Endodermal cell (in vitro differentiated cells): Measurements from ENCODE around the gene LPIN2. TPM values are rescaled to one million over a fixed set of nuclear protein-coding genes. Genes with fewer than 3 reads are reported as not detected.

Experiments
- DNase-seq: peaks from one replicate; pipeline ENCODE4 v3.0.0-alpha.2; 2017
- H3K27ac ChIP-seq: 2 replicates; pipeline ENCODE4 v1.5.1; 2013; ENCODE audit warnings: mild to moderate bottlenecking, low read depth, low read length, moderate library complexity
- H3K27me3 ChIP-seq: 2 replicates; pipeline ENCODE4 v1.6.1; 2013; ENCODE audit warnings: mild to moderate bottlenecking, low read length, moderate library complexity; ENCODE audit not compliant: insufficient read depth, control insufficient read depth, poor library complexity, severe bottlenecking
- H3K36me3 ChIP-seq: 2 replicates; pipeline ENCODE4 v1.7.0; 2013; ENCODE audit warnings: mild to moderate bottlenecking, low read length, moderate library complexity; ENCODE audit not compliant: control insufficient read depth, insufficient read depth
- H3K4me1 ChIP-seq: one replicate; pipeline ENCODE4 v1.7.0; 2013; ENCODE audit warnings: low read length; ENCODE audit not compliant: control insufficient read depth, insufficient read depth
- H3K4me3 ChIP-seq: 2 replicates; pipeline ENCODE4 v1.5.1; 2013; ENCODE audit warnings: mild to moderate bottlenecking, low read length, moderate library complexity
- H3K9ac ChIP-seq: 2 replicates; pipeline ENCODE4 v1.6.1; 2013; ENCODE audit warnings: mild to moderate bottlenecking, low read length, moderate library complexity; ENCODE audit not compliant: poor library complexity, severe bottlenecking; ENCODE audit errors: extremely low read depth
- H3K9me3 ChIP-seq: 2 replicates; pipeline ENCODE4 v1.6.1; 2013; ENCODE audit warnings: mild to moderate bottlenecking, low read length, moderate library complexity; ENCODE audit not compliant: control insufficient read depth
- H3K27ac Mint-ChIP-seq: 2 replicates; pipeline ENCODE4 v1.8.0; 2020; ENCODE audit warnings: mixed read lengths
- H3K27me3 Mint-ChIP-seq: 2 replicates; pipeline ENCODE4 v1.8.0; 2021; ENCODE audit warnings: mild to moderate bottlenecking, mixed read lengths; ENCODE audit not compliant: insufficient read depth
- H3K36me3 Mint-ChIP-seq: 2 replicates; pipeline ENCODE4 v1.8.0; 2020; ENCODE audit warnings: low read depth, mixed read lengths
- H3K4me1 Mint-ChIP-seq: 2 replicates; pipeline ENCODE4 v1.8.0; 2020; ENCODE audit warnings: mixed read lengths
- H3K4me3 Mint-ChIP-seq: 2 replicates; pipeline ENCODE4 v1.8.0; 2020; ENCODE audit warnings: mild to moderate bottlenecking, moderate library complexity, mixed read lengths
- H3K9me3 Mint-ChIP-seq: 2 replicates; pipeline ENCODE4 v1.8.0; 2020; ENCODE audit warnings: mild to moderate bottlenecking, mixed read lengths
- WGBS, 2 experiments: methylation state at CpG; one replicate each; pipeline versions ENCODE4 v1.1.5 to v1.1.7; 2013; ENCODE audit warnings: missing lambda C conversion rate in 2 of 2, mixed read lengths in 1 of 2; ENCODE audit not compliant: insufficient coverage in 1 of 2, insufficient read length in 1 of 2; 5-methylcytosine and 5-hydroxymethylcytosine counted together
- long read RNA-seq, 4 experiments: library from polyadenylated mRNA in 2 of 4; library from RNA in 1 of 4; library from capped mRNA in 1 of 4; stranded (forward) in 3 of 4; unstranded in 1 of 4; transcript quantifications; one replicate each; pipeline ENCODE4 v2.0.0, GENCODE V29; 2020 to 2021; ENCODE audit warnings: inconsistent platforms in 1 of 4
- polyA plus RNA-seq, 2 experiments: library from polyadenylated mRNA; stranded (reverse); fragments of 50-300 nt; gene quantifications; one replicate each; pipeline ENCODE4 v1.2.3, GENCODE V29; 2013
- total RNA-seq, 2 donors: library from RNA; stranded (reverse); fragmentation: NEBNext Ultra II Directional in 1 of 2; extraction: Animal tissue kit (Norgen Biotek cat#: 25700) in 1 of 2; gene quantifications; 2 replicates in 1 of 2; 3 replicates in 1 of 2; pipeline ENCODE4 v1.2.1, GENCODE V29; 2021
- TF ChIP-seq, protein P1 (sequence below): fragments of 200-600 bp; sonication (generic); conservative IDR thresholded peaks from 2 replicates; pipeline ENCODE4 v1.5.0; 2021; ENCODE audit warnings: antibody characterized with exemption, mild to moderate bottlenecking

LPIN2 gene, protein sequence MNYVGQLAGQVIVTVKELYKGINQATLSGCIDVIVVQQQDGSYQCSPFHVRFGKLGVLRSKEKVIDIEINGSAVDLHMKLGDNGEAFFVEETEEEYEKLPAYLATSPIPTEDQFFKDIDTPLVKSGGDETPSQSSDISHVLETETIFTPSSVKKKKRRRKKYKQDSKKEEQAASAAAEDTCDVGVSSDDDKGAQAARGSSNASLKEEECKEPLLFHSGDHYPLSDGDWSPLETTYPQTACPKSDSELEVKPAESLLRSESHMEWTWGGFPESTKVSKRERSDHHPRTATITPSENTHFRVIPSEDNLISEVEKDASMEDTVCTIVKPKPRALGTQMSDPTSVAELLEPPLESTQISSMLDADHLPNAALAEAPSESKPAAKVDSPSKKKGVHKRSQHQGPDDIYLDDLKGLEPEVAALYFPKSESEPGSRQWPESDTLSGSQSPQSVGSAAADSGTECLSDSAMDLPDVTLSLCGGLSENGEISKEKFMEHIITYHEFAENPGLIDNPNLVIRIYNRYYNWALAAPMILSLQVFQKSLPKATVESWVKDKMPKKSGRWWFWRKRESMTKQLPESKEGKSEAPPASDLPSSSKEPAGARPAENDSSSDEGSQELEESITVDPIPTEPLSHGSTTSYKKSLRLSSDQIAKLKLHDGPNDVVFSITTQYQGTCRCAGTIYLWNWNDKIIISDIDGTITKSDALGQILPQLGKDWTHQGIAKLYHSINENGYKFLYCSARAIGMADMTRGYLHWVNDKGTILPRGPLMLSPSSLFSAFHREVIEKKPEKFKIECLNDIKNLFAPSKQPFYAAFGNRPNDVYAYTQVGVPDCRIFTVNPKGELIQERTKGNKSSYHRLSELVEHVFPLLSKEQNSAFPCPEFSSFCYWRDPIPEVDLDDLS
- total RNA-seq, result 10 to 100 TPM; 22.9 to 31.8 TPM
- polyA plus RNA-seq (2013, experiment 1 of 2), result 22.0 TPM
- polyA plus RNA-seq (2013, experiment 2 of 2), result 24.4 TPM
- long read RNA-seq, experiment 1, partial matches to known transcripts, result 8 of 21 reads
- long read RNA-seq, experiment 1, other reads (novel, unspliced or antisense), result 13 of 21 reads
- long read RNA-seq, experiment 2, partial matches to known transcripts, result 6 of 25 reads
- long read RNA-seq, experiment 2, other reads (novel, unspliced or antisense), result 19 of 25 reads
- long read RNA-seq, experiment 3, partial matches to known transcripts, result 7 of 35 reads
- long read RNA-seq, experiment 3, other reads (novel, unspliced or antisense), result 28 of 35 reads
- long read RNA-seq, experiment 4, partial matches to known transcripts, result 0 of 1 reads
- long read RNA-seq, experiment 4, other reads (novel, unspliced or antisense), result 1 of 1 reads

DNA sequence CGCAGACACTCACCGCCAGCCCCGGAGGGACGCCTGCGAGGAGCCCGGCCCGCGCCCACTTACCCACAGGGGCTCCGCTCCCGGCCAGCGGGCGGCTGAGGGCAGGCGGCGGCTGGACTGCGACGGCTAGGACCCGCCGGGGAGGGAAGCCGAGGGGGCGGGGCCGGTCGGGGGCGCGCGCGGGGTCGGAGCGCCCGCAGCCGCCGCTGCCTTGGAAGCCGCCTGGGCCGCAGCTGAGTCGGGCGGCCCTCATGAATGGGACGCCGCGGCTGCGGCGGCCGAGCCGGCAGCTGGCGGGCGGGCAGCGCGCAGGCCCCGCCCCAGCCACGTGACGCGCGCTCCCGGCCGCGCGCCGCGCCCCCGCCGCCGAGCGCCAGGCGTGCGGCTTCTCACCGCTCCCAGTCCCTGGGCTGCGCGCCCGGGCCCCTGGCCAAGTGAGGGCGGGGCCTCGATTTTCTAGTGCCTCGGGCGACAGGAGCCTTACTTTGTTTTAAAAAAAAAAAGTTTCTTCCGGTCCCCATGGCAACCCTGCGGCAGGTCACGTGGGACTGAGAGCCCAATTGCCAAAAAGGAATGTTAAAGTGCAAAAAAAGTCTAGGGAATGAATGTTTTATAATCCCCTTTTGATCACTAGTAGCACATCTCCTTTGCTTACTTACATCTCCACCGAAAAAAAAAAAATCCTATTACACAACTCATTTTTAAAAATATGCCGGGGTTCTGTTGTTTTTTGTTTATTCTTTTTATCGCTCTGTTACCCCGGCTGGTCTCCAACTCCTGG is at the start of gene LPIN2:
LPIN2 (minus strand) TSS at position 121 of the 781 bp plus-strand sequence. CDS start 52,304 bp downstream, outside the sequence.
- Mint-ChIP-seq H3K36me3 (peaks cover 12% of the 10 kb centered on the region), H3K27ac (peak within 1 kb of the TSS; percentile 88), H3K9me3 (no peaks in the 10 kb centered on the region), H3K4me3 (peak within 1 kb of the TSS; percentile 84), H3K27me3 (peaks cover 4% of the 10 kb centered on the region), H3K4me1 (peaks cover 30% of the 10 kb centered on the region)
- Histone ChIP-seq H3K9me3 (no peaks in the 10 kb centered on the region), H3K9ac (peak within 1 kb of the TSS; percentile 58), H3K27me3 (peaks cover 20% of the 10 kb centered on the region), H3K36me3 (peaks cover 11% of the 10 kb centered on the region), H3K27ac (peak within 1 kb of the TSS; percentile 92), H3K4me3 (peak within 1 kb of the TSS; percentile 86), H3K4me1 (peaks cover 11% of the 10 kb centered on the region)
- DNase-seq, result peak; percentile 98
- TF ChIP-seq, protein P1, sequence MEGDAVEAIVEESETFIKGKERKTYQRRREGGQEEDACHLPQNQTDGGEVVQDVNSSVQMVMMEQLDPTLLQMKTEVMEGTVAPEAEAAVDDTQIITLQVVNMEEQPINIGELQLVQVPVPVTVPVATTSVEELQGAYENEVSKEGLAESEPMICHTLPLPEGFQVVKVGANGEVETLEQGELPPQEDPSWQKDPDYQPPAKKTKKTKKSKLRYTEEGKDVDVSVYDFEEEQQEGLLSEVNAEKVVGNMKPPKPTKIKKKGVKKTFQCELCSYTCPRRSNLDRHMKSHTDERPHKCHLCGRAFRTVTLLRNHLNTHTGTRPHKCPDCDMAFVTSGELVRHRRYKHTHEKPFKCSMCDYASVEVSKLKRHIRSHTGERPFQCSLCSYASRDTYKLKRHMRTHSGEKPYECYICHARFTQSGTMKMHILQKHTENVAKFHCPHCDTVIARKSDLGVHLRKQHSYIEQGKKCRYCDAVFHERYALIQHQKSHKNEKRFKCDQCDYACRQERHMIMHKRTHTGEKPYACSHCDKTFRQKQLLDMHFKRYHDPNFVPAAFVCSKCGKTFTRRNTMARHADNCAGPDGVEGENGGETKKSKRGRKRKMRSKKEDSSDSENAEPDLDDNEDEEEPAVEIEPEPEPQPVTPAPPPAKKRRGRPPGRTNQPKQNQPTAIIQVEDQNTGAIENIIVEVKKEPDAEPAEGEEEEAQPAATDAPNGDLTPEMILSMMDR, result no peak
- WGBS, 2 experiments, result 3 to 8% methylated on average over 19 to 78 of the region's 78 CpGs

DNA sequence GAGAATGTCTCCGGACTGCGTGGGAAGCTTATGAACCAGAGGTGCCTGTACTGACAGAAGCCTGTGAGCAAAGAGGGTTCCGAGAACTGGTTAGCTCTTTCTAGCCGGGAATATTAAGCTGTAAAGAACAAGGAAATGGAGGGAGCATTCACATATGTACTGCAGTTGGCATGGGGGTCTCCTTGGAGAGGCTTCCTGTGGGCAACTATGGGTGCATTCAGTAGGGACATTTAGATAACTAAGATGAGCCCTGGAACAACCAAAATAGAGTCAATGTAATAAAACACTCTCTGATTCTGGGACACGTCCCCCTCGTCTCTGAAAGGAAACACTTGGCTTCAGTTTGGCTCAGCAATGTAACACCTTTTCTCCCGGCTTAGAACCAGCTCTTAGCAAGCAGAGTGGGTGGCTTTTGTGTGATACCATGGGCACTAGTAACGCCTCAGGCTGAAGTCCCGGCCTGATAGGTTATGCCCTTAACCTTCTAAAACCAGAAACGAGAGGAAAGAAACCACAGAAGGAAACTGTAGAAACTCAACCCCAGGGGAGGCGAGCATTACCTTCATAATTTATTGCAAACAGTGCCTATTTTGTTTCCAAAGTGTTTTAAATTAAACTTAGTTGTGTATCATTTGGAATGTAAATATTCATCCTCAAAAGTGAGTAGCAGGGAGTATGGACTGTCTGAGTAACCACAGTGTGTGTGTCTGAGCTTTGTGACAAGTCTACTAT is 48.8 kb upstream of the LPIN2 start:
- Histone ChIP-seq H3K27me3 (no peaks in the 10 kb centered on the region), H3K4me3 (no peak overlapping the region), H3K9me3 (no peaks in the 10 kb centered on the region), H3K27ac (no peak overlapping the region), H3K9ac (no peak overlapping the region), H3K4me1 (peaks cover 3% of the 10 kb centered on the region), H3K36me3 (no peaks in the 10 kb centered on the region)
- Mint-ChIP-seq H3K9me3 (no peaks in the 10 kb centered on the region), H3K4me3 (no peak overlapping the region), H3K27me3 (no peaks in the 10 kb centered on the region), H3K36me3 (no peaks in the 10 kb centered on the region), H3K4me1 (peaks cover 22% of the 10 kb centered on the region), H3K27ac (no peak overlapping the region)
- TF ChIP-seq, protein P1, result no peak
- 83 to 86% methylated on average over 10 to 11 of the region's 11 CpGs for WGBS, 2 experiments
- DNase-seq, result peak; percentile 37
